B cell (primary cell): Measurements from ENCODE around the gene HAGHL. TPM values are rescaled to one million over a fixed set of nuclear protein-coding genes. Genes with fewer than 3 reads are reported as not detected.

Experiments used
- ATAC-seq: fragments of 200-7000 bp; cut with Tn5 transposase; one replicate; pipeline ENCODE4 v1.10.0; 2021; ENCODE audit warnings: low read depth, mild to moderate bottlenecking, moderate number of reproducible peaks, moderate library complexity
- CTCF ChIA-PET: fragments of 350-600 bp; sonication (Branson Sonifier 250); formaldehyde crosslinking; loops from one replicate; lab custom pipeline; 2021; ENCODE audit warnings: antibody characterized with exemption, inconsistent platforms; lab: Charles Lee
- POLR2A ChIA-PET: fragments of 350-600 bp; sonication (Branson Sonifier 250); formaldehyde crosslinking; loops from one replicate; lab custom pipeline; 2021; ENCODE audit warnings: antibody characterized with exemption; lab: Charles Lee
- DNase-seq: peaks from one replicate; pipeline ENCODE4 v3.0.0; 2013
- H2AFZ ChIP-seq: 2 replicates; pipeline ENCODE4 v1.6.1; 2012; ENCODE audit warnings: mild to moderate bottlenecking, low read depth, low read length; ENCODE audit not compliant: insufficient read depth, poor library complexity, severe bottlenecking
- H3K27ac ChIP-seq, 2 donors: 1 replicate in 1 of 2; 2 replicates in 1 of 2; pipeline ENCODE4 v1.5.1; 2012 to 2013; ENCODE audit warnings: low read length in 2 of 2, mild to moderate bottlenecking in 2 of 2, moderate library complexity in 1 of 2
- H3K27me3 ChIP-seq, 4 experiments: fragments of 200-600 bp in 1 of 4; sonication (generic) in 1 of 4; replicated peaks in 1 of 4; 1 replicate in 2 of 4; 2 replicates in 2 of 4; pipeline versions ENCODE4 v1.6.1 to v1.7.0; 2013 to 2016; ENCODE audit warnings: low read length in 3 of 4, mild to moderate bottlenecking in 2 of 4, mixed read lengths in 1 of 4, moderate library complexity in 1 of 4; ENCODE audit not compliant: insufficient read depth in 4 of 4, control insufficient read depth in 3 of 4; ENCODE audit errors: control extremely low read depth in 1 of 4
- H3K36me3 ChIP-seq, 2 experiments: replicated peaks in 1 of 2; 1 replicate in 1 of 2; 2 replicates in 1 of 2; pipeline versions ENCODE4 v1.6.1 to v1.7.1; 2013; ENCODE audit warnings: low read length in 1 of 2; ENCODE audit not compliant: insufficient read depth in 2 of 2, control insufficient read depth in 1 of 2; ENCODE audit errors: control extremely low read depth in 1 of 2, extremely low read depth in 1 of 2
- H3K4me1 ChIP-seq, 2 donors: fragments of 200-600 bp in 1 of 2; sonication (generic) in 1 of 2; 1 replicate in 1 of 2; 2 replicates in 1 of 2; pipeline versions ENCODE4 v1.5.1 to v1.6.1; 2013 to 2017; ENCODE audit warnings: low read length in 2 of 2; ENCODE audit not compliant: control insufficient read depth in 2 of 2, insufficient read depth in 2 of 2
- H3K4me2 ChIP-seq: replicated peaks from 2 replicates; pipeline ENCODE3; 2012; ENCODE audit warnings: mild to moderate bottlenecking, low read depth, low read length; ENCODE audit not compliant: poor library complexity, severe bottlenecking
- H3K4me3 ChIP-seq, 5 experiments: fragments of 200-600 bp in 1 of 5; sonication (generic) in 1 of 5; 1 replicate in 3 of 5; 2 replicates in 2 of 5; pipeline versions ENCODE4 v1.5.1 to v1.7.0; 2011 to 2016; ENCODE audit warnings: low read length in 4 of 5, mild to moderate bottlenecking in 4 of 5, low read depth in 2 of 5, control low read depth in 1 of 5, moderate library complexity in 1 of 5; ENCODE audit not compliant: insufficient read depth in 1 of 5; ENCODE audit errors: control extremely low read depth in 1 of 5, extremely low read depth in 1 of 5
- H3K79me2 ChIP-seq: fragments of 200-600 bp; sonication (generic); one replicate; pipeline ENCODE4 v1.6.0; 2016; ENCODE audit warnings: low read length; ENCODE audit not compliant: control insufficient read depth, insufficient read depth
- H3K9ac ChIP-seq: fragments of 200-600 bp; sonication (generic); 2 replicates; pipeline ENCODE4 v1.6.1; 2017; ENCODE audit warnings: mild to moderate bottlenecking, low read length, moderate library complexity
- H3K9me3 ChIP-seq, 3 donors: one replicate each; pipeline versions ENCODE4 v1.6.1 to v1.7.1; 2013; ENCODE audit warnings: low read length in 2 of 3; ENCODE audit not compliant: control insufficient read depth in 2 of 3, insufficient read depth in 1 of 3; ENCODE audit errors: control extremely low read depth in 1 of 3
- H4K20me1 ChIP-seq: 2 replicates; pipeline ENCODE4 v1.6.0; 2012; ENCODE audit warnings: mild to moderate bottlenecking, low read length; ENCODE audit not compliant: insufficient read depth, control insufficient read depth, poor library complexity, severe bottlenecking
- H3K27ac Mint-ChIP-seq: one replicate; pipeline ENCODE4 v1.8.0; 2021; ENCODE audit warnings: mixed read lengths
- H3K27me3 Mint-ChIP-seq: one replicate; pipeline ENCODE4 v1.8.0; 2021; ENCODE audit warnings: mixed read lengths
- H3K4me1 Mint-ChIP-seq: one replicate; pipeline ENCODE4 v1.8.0; 2021; ENCODE audit warnings: mixed read lengths
- H3K4me3 Mint-ChIP-seq: one replicate; pipeline ENCODE4 v1.8.0; 2021; ENCODE audit warnings: mixed read lengths
- H3K9me3 Mint-ChIP-seq: one replicate; pipeline ENCODE4 v1.8.0; 2022; ENCODE audit warnings: mixed read lengths; ENCODE audit not compliant: insufficient read depth
- CTCF ChIP-seq: fragments of 200-600 bp; IDR thresholded peaks from one replicate; pipeline ENCODE4 v1.8.0; 2022; ENCODE audit warnings: antibody characterized with exemption, mild to moderate bottlenecking
- EZH2 ChIP-seq: IDR thresholded peaks from 2 replicates; pipeline ENCODE4 v1.6.1; 2012; ENCODE audit warnings: borderline replicate concordance, low read depth, mild to moderate bottlenecking, moderate library complexity, low read length; ENCODE audit not compliant: insufficient read depth, poor library complexity, severe bottlenecking
- WGBS: methylation state at CpG from one replicate; pipeline ENCODE4 v1.1.5; 2013; ENCODE audit warnings: missing lambda C conversion rate; ENCODE audit not compliant: insufficient coverage; 5-methylcytosine and 5-hydroxymethylcytosine counted together
- intact Hi-C: fragments of 100-400 bp; cut with micrococcal nuclease; formaldehyde crosslinking; loops from one replicate; pipeline ENCODE4 v1.10.0; 2022
- polyA plus RNA-seq: library from polyadenylated mRNA; depleted of rRNA; stranded (reverse); fragments of >200 nt; gene quantifications from 2 replicates; pipeline ENCODE4 v1.2.3, GENCODE V29; 2012
- total RNA-seq, 2 donors: library from RNA; stranded (reverse); fragments of 120-200 nt in 1 of 2; gene quantifications; 1 replicate in 1 of 2; 2 replicates in 1 of 2; pipeline versions ENCODE4 v1.2.3 to v1.2.4, GENCODE V29; 2013 to 2022

HAGHL gene
- total and polyA plus RNA-seq, 2 donors (not counting 1 experiment from before 2014, with no cell fraction given) = 32.3 to 87.1 TPM

- Histone ChIP-seq H3K27me3 (no peaks in the 10 kb centered on the region), H3K36me3 (peaks cover 0 to 41% of the 10 kb centered on the region in 2 experiments), H4K20me1 (peaks cover 13% of the 10 kb centered on the region), H2AFZ (no peak overlapping the region), H3K9me3 (no peaks in the 10 kb centered on the region), H3K27ac (no peak overlapping the region), H3K4me2 (no peak overlapping the region), H3K79me2 (no peaks in the 10 kb centered on the region), H3K4me3 (no peak overlapping the region), H3K4me1 (peaks cover 10 to 21% of the 10 kb centered on the region in 2 donors), H3K9ac (no peak overlapping the region)
- ATAC-seq = no peak
- H3K4me1 Mint-ChIP-seq = peaks cover 9% of the 10 kb centered on the region
- intact Hi-C loops = no loop called here
- no peak overlapping the region for H3K27ac Mint-ChIP-seq
- ChIA-PET CTCF (interaction anchor here (0.5 to 2.6 kb wide), 3 partner anchors 11 to 21 kb away, joined by 3 to 21 read pairs (median 3); no protein-coding TSS in a partner anchor), POLR2A (no interaction called here)
- H3K27me3 Mint-ChIP-seq = no peaks in the 10 kb centered on the region
- TF ChIP-seq CTCF = no peak
- H3K4me3 Mint-ChIP-seq = no peak overlapping the region
- 84% methylated on average over 19 of the region's 22 CpGs for WGBS
- DNase-seq = no peak
- H3K9me3 Mint-ChIP-seq = no peaks in the 10 kb centered on the region
Observed at GRCh38 chr16:730666-731509, 4.0 kb downstream of the HAGHL start.

DNA sequence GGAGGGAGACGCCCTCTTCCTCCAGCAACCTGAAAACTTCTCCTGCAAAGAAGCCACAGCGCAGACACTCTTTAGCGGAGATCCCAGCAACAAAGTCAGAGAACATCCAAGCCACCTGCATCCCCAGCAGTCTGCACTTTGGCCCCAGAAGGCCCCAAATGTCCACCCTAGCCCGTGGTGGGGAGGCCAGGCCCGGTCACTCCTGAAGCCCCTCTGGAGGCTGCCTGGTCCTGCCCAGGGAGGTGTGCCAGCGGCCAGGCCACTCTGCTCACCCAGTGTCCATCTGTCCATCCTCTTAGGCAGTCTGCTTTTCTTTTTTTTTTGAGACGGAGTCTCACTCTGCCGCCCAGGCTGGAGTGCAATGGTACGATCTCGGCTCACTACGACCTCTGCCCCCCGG, 5.4 kb downstream of the HAGHL start:
- Histone ChIP-seq H3K9me3 (no peaks in the 10 kb centered on the region), H3K4me3 (no peak overlapping the region), H4K20me1 (peaks cover 7% of the 10 kb centered on the region), H3K9ac (no peak overlapping the region), H3K4me1 (peaks cover 4 to 13% of the 10 kb centered on the region in 2 donors), H3K36me3 (peaks cover 0 to 52% of the 10 kb centered on the region in 2 experiments), H3K27me3 (no peaks in the 10 kb centered on the region), H3K27ac (no peak overlapping the region), H2AFZ (no peak overlapping the region), H3K4me2 (no peak overlapping the region), H3K79me2 (no peaks in the 10 kb centered on the region)
- ATAC-seq (no peak), DNase-seq (no peak)
- 98% methylated on average over 12 of the region's 12 CpGs for WGBS
- Mint-ChIP-seq H3K9me3 (no peaks in the 10 kb centered on the region), H3K27me3 (no peaks in the 10 kb centered on the region), H3K27ac (no peak overlapping the region), H3K4me1 (peaks cover 2% of the 10 kb centered on the region), H3K4me3 (no peak overlapping the region)
- TF ChIP-seq CTCF (no peak), EZH2 (no peak)
- intact Hi-C loops = no loop called here
- POLR2A ChIA-PET = interaction anchor here (0.6 kb wide), 1 partner anchor 9 kb away, joined by 3 read pairs; no protein-coding TSS in a partner anchor
- CTCF ChIA-PET = interaction anchor here (1.2 to 2.6 kb wide), 3 partner anchors 8 to 22 kb away, joined by 3 to 21 read pairs (median 3); partner anchors contain the start of gene CIAO3
